H9 (cell line): ENCODE measurements around the gene CST5. TPM values are rescaled to one million over a fixed set of nuclear protein-coding genes. Genes with fewer than 3 reads are reported as not detected.

Experiments
- DNase-seq: peaks from one replicate; pipeline ENCODE4 v3.0.0-alpha.2; 2017
- H2AFZ ChIP-seq: one replicate; pipeline ENCODE4 v1.6.1; 2013; ENCODE audit warnings: mild to moderate bottlenecking, low read length, control low read depth, moderate library complexity
- H2AK5ac ChIP-seq: 2 replicates; pipeline ENCODE4 v1.6.1; 2013; ENCODE audit warnings: low read length, control low read depth, mixed read lengths; ENCODE audit not compliant: insufficient read length
- H2BK120ac ChIP-seq: one replicate; pipeline ENCODE4 v1.6.1; 2013; ENCODE audit warnings: low read depth, mild to moderate bottlenecking, low read length, control low read depth, inconsistent platforms; ENCODE audit not compliant: poor library complexity, severe bottlenecking
- H2BK12ac ChIP-seq: 2 replicates; pipeline ENCODE4 v1.6.1; 2013; ENCODE audit warnings: low read length, control low read depth, mixed read lengths, low read depth; ENCODE audit not compliant: insufficient read length
- H2BK15ac ChIP-seq: 2 replicates; pipeline ENCODE4 v1.6.1; 2013; ENCODE audit warnings: low read depth, low read length, control low read depth
- H2BK20ac ChIP-seq: one replicate; pipeline ENCODE4 v1.6.1; 2013; ENCODE audit warnings: low read depth, mild to moderate bottlenecking, low read length, control low read depth, inconsistent platforms; ENCODE audit not compliant: poor library complexity, severe bottlenecking
- H2BK5ac ChIP-seq: 2 replicates; pipeline ENCODE4 v1.6.1; 2013; ENCODE audit warnings: low read length, control low read depth, mixed read lengths; ENCODE audit not compliant: insufficient read length
- H3K14ac ChIP-seq: 2 replicates; pipeline ENCODE4 v1.6.1; 2013; ENCODE audit warnings: low read length, control low read depth; ENCODE audit not compliant: insufficient read depth
- H3K18ac ChIP-seq: 2 replicates; pipeline ENCODE4 v1.6.1; 2013; ENCODE audit warnings: low read depth, mild to moderate bottlenecking, mixed read lengths, low read length, control low read depth; ENCODE audit not compliant: insufficient read length
- H3K23ac ChIP-seq: 2 replicates; pipeline ENCODE4 v1.6.1; 2013; ENCODE audit warnings: low read length, control low read depth, mixed read lengths, low read depth; ENCODE audit not compliant: insufficient read length
- H3K23me2 ChIP-seq: 2 replicates; pipeline ENCODE4 v1.6.1; 2013; ENCODE audit warnings: low read depth, mild to moderate bottlenecking, mixed read lengths, low read length, control low read depth; ENCODE audit not compliant: insufficient read length, poor library complexity, severe bottlenecking
- H3K27ac ChIP-seq: 2 replicates; pipeline ENCODE4 v1.5.1; 2013; ENCODE audit warnings: low read length, control low read depth, mixed read lengths, low read depth; ENCODE audit not compliant: insufficient read length
- H3K27me3 ChIP-seq: 2 replicates; pipeline ENCODE4 v1.6.1; 2013; ENCODE audit warnings: low read length, control low read depth, inconsistent platforms; ENCODE audit not compliant: insufficient read depth
- H3K4ac ChIP-seq: 2 replicates; pipeline ENCODE4 v1.6.1; 2013; ENCODE audit warnings: low read depth, mild to moderate bottlenecking, control low read depth, inconsistent platforms, low read length, moderate library complexity
- H3K4me1 ChIP-seq: 2 replicates; pipeline ENCODE4 v1.6.1; 2013; ENCODE audit warnings: low read length, control low read depth, inconsistent platforms; ENCODE audit not compliant: insufficient read depth
- H3K4me2 ChIP-seq: 2 replicates; pipeline ENCODE4 v1.6.1; 2013; ENCODE audit warnings: low read length, control low read depth, mixed read lengths; ENCODE audit not compliant: insufficient read length, insufficient read depth
- H3K56ac ChIP-seq: 2 replicates; pipeline ENCODE4 v1.6.1; 2013; ENCODE audit warnings: low read depth, mild to moderate bottlenecking, mixed read lengths, low read length, control low read depth; ENCODE audit not compliant: insufficient read length
- H3K79me1 ChIP-seq: 2 replicates; pipeline ENCODE4 v1.6.1; 2013; ENCODE audit warnings: low read depth, mild to moderate bottlenecking, moderate library complexity, low read length, control low read depth, inconsistent platforms; ENCODE audit not compliant: insufficient read depth, poor library complexity, severe bottlenecking
- H3K79me2 ChIP-seq: 2 replicates; pipeline ENCODE4 v1.6.1; 2013; ENCODE audit warnings: low read length, control low read depth, inconsistent platforms; ENCODE audit not compliant: insufficient read depth
- H3K9ac ChIP-seq: 2 replicates; pipeline ENCODE4 v1.6.1; 2013; ENCODE audit warnings: low read length, control low read depth, mixed read lengths; ENCODE audit not compliant: insufficient read length; ENCODE audit errors: extremely low read depth
- H3K9me3 ChIP-seq: one replicate; pipeline ENCODE4 v1.6.1; 2013; ENCODE audit warnings: low read depth, low read length, inconsistent platforms; ENCODE audit not compliant: control insufficient read depth
- H3T11ph ChIP-seq: one replicate; pipeline ENCODE4 v1.6.1; 2013; ENCODE audit warnings: mild to moderate bottlenecking, low read length, control low read depth, inconsistent platforms
- H4K20me1 ChIP-seq: one replicate; pipeline ENCODE4 v1.6.1; 2013; ENCODE audit not compliant: control insufficient read depth, insufficient read length, insufficient read depth
- H4K5ac ChIP-seq: 2 replicates; pipeline ENCODE4 v1.6.1; 2013; ENCODE audit warnings: low read depth, mild to moderate bottlenecking, mixed read lengths, low read length, control low read depth; ENCODE audit not compliant: insufficient read length
- H4K8ac ChIP-seq: replicated peaks from 2 replicates; pipeline ENCODE4 v1.6.1; 2013; ENCODE audit warnings: low read length, control low read depth, mixed read lengths, low read depth; ENCODE audit not compliant: insufficient read length
- H4K91ac ChIP-seq: 2 replicates; pipeline ENCODE4 v1.6.1; 2013; ENCODE audit warnings: low read depth, mild to moderate bottlenecking, moderate library complexity, mixed read lengths, low read length, control low read depth; ENCODE audit not compliant: insufficient read length
- H3K27ac Mint-ChIP-seq, 3 experiments: 2 replicates in 2 of 3; 3 replicates in 1 of 3; pipeline ENCODE4 v1.8.0; 2020 to 2021; ENCODE audit warnings: mixed read lengths in 3 of 3, mild to moderate bottlenecking in 1 of 3, moderate library complexity in 1 of 3
- H3K27me3 Mint-ChIP-seq: 2 replicates; pipeline ENCODE4 v1.8.0; 2021; ENCODE audit warnings: low read depth, mild to moderate bottlenecking, moderate library complexity, mixed read lengths
- H3K36me3 Mint-ChIP-seq, 3 experiments: 2 replicates in 2 of 3; 3 replicates in 1 of 3; pipeline ENCODE4 v1.8.0; 2020 to 2021; ENCODE audit warnings: low read depth in 3 of 3, mixed read lengths in 3 of 3; ENCODE audit not compliant: insufficient read depth in 1 of 3
- H3K4me1 Mint-ChIP-seq, 2 experiments: 2 replicates each; pipeline ENCODE4 v1.8.0; 2020; ENCODE audit warnings: mixed read lengths in 2 of 2
- H3K4me3 Mint-ChIP-seq, 2 experiments: 2 replicates in 1 of 2; 3 replicates in 1 of 2; pipeline ENCODE4 v1.8.0; 2020 to 2021; ENCODE audit warnings: mild to moderate bottlenecking in 2 of 2, mixed read lengths in 2 of 2, moderate library complexity in 1 of 2
- H3K9me3 Mint-ChIP-seq, 2 experiments: 2 replicates in 1 of 2; 3 replicates in 1 of 2; pipeline ENCODE4 v1.8.0; 2020; ENCODE audit warnings: mild to moderate bottlenecking in 2 of 2, mixed read lengths in 2 of 2, moderate library complexity in 1 of 2
- CTCF ChIP-seq: fragments of 200-600 bp; sonication (generic); conservative IDR thresholded peaks from 3 replicates; pipeline ENCODE4 v1.8.0; 2021; ENCODE audit warnings: antibody characterized with exemption, mild to moderate bottlenecking
- WGBS: extraction: QIAGEN DNeasy Blood & Tissue Kit; methylation state at CpG from one replicate; pipeline ENCODE4 v1.1.7; 2013; ENCODE audit warnings: missing lambda C conversion rate, low lambda C conversion rate, mixed read lengths; ENCODE audit not compliant: insufficient read length; ENCODE audit errors: extremely low coverage; 5-methylcytosine and 5-hydroxymethylcytosine counted together
- total RNA-seq: library from RNA; stranded (reverse); gene quantifications from 2 replicates; pipeline ENCODE4 v1.2.1, GENCODE V29; 2021

Gene CST5
- total RNA-seq, 1 experiment from 2014 or later: not detected

- Histone ChIP-seq H3K79me1 (no peaks in the 10 kb centered on the region), H3T11ph (no peak overlapping the region), H4K5ac (no peak overlapping the region), H2AK5ac (no peak overlapping the region), H3K4me1 (no peaks in the 10 kb centered on the region), H4K8ac (no peak overlapping the region), H2BK12ac (no peak overlapping the region), H3K4me2 (no peak overlapping the region), H3K27ac (no peak overlapping the region), H4K91ac (no peak overlapping the region), H3K4ac (no peak overlapping the region), H2AFZ (no peak overlapping the region), H3K18ac (no peak overlapping the region), H3K27me3 (no peaks in the 10 kb centered on the region), H4K20me1 (no peaks in the 10 kb centered on the region), H3K9me3 (no peaks in the 10 kb centered on the region), H2BK120ac (no peak overlapping the region), H3K9ac (no peak overlapping the region), H3K79me2 (no peaks in the 10 kb centered on the region), H2BK5ac (no peak overlapping the region), H2BK15ac (no peak overlapping the region), H3K56ac (no peak overlapping the region), H3K14ac (no peak overlapping the region), H2BK20ac (no peak overlapping the region), H3K23me2 (no peaks in the 10 kb centered on the region), H3K23ac (no peak overlapping the region)
- H3K4me3 Mint-ChIP-seq: no peak overlapping the region
- peaks cover 4% of the 10 kb centered on the region; the same call in 1 of the 2 replicates for H3K27me3 Mint-ChIP-seq
- H3K27ac Mint-ChIP-seq: no peak overlapping the region
- H3K4me1 Mint-ChIP-seq: peaks cover 0 to 9% of the 10 kb centered on the region in 2 experiments; a peak in 2 of 4 replicates
- peaks cover 2 to 4% of the 10 kb centered on the region in 2 experiments; a peak in 1 of 5 replicates for H3K9me3 Mint-ChIP-seq
- no CpG with 5 or more reads among the region's 8 CpGs for WGBS
- TF ChIP-seq CTCF: peak; percentile 94
- peak; percentile 82 for DNase-seq
- no peaks in the 10 kb centered on the region for H3K36me3 Mint-ChIP-seq
Observed at GRCh38 chr20:23889775-23890187, 10.2 kb upstream of the CST5 start.
